Loucy (cell line): ENCODE measurements around the gene PLCB3.
A peak's percentile ranks its signal among the peaks of the same experiment; 100 is the strongest.

Source experiments
- H2AFZ ChIP-seq: fragments of 200-600 bp; sonication (generic); 2 replicates; pipeline ENCODE4 v1.6.0; 2016; ENCODE audit warnings: antibody characterized with exemption, mild to moderate bottlenecking, low read length, moderate library complexity
- H3F3A ChIP-seq: fragments of 200-600 bp; 2 replicates; pipeline ENCODE4 v1.6.0; 2016; ENCODE audit warnings: antibody characterized with exemption, low read depth, mild to moderate bottlenecking
- H3K27me3 ChIP-seq: fragments of 200-600 bp; sonication (generic); 2 replicates; pipeline ENCODE4 v1.6.1; 2014; ENCODE audit warnings: low read length, mild to moderate bottlenecking; ENCODE audit not compliant: insufficient read depth, poor library complexity, severe bottlenecking
- H3K36me3 ChIP-seq: fragments of 200-600 bp; sonication (generic); 2 replicates; pipeline ENCODE4 v1.6.1; 2016; ENCODE audit warnings: low read length; ENCODE audit not compliant: insufficient read depth
- H3K4me1 ChIP-seq: fragments of 200-600 bp; sonication (generic); 2 replicates; pipeline ENCODE4 v1.5.1; 2014; ENCODE audit warnings: low read length, mild to moderate bottlenecking; ENCODE audit not compliant: insufficient read depth, poor library complexity, severe bottlenecking
- H3K4me2 ChIP-seq: fragments of 200-600 bp; sonication (generic); 2 replicates; pipeline ENCODE4 v1.6.0; 2014; ENCODE audit warnings: antibody characterized with exemption, low read length, low read depth, mild to moderate bottlenecking; ENCODE audit not compliant: poor library complexity, severe bottlenecking
- H3K4me3 ChIP-seq: fragments of 200-600 bp; sonication (generic); 2 replicates; pipeline ENCODE4 v1.5.1; 2014; ENCODE audit warnings: low read length, mild to moderate bottlenecking, mixed read lengths; ENCODE audit not compliant: poor library complexity, severe bottlenecking
- H3K79me2 ChIP-seq: fragments of 200-600 bp; sonication (generic); 2 replicates; pipeline ENCODE4 v1.6.1; 2014; ENCODE audit warnings: low read length; ENCODE audit not compliant: insufficient read depth
- H3K9ac ChIP-seq: fragments of 200-600 bp; sonication (generic); 2 replicates; pipeline ENCODE4 v1.6.0; 2014; ENCODE audit warnings: mild to moderate bottlenecking, low read depth, low read length, moderate library complexity; ENCODE audit not compliant: poor library complexity, severe bottlenecking
- H3K9me2 ChIP-seq: fragments of 200-600 bp; sonication (generic); replicated peaks from 2 replicates; pipeline ENCODE4 v1.6.1; 2016; ENCODE audit warnings: low read depth, low read length, mixed read lengths
- H3K9me3 ChIP-seq: fragments of 200-600 bp; sonication (generic); 2 replicates; pipeline ENCODE4 v1.6.1; 2014; ENCODE audit warnings: mild to moderate bottlenecking, antibody characterized with exemption, low read length, low read depth; ENCODE audit not compliant: insufficient read depth
- H4K20me1 ChIP-seq: fragments of 200-600 bp; sonication (generic); 2 replicates; pipeline ENCODE4 v1.6.0; 2014; ENCODE audit warnings: antibody characterized with exemption, low read length, mild to moderate bottlenecking; ENCODE audit not compliant: insufficient read depth, poor library complexity, severe bottlenecking
- CTCF ChIP-seq: fragments of 200-600 bp; sonication (generic); conservative IDR thresholded peaks from 2 replicates; pipeline ENCODE4 v1.5.1; 2014; ENCODE audit warnings: mild to moderate bottlenecking, antibody characterized with exemption, low read length
- EZH2phosphoT487 ChIP-seq: fragments of 200-600 bp; IDR thresholded peaks from 2 replicates; pipeline ENCODE4 v1.6.1; 2018; ENCODE audit warnings: antibody characterized with exemption, mild to moderate bottlenecking, moderate library complexity, borderline replicate concordance

Gene PLCB3

GRCh38 chr11:64269540-64270220, 18.4 kb downstream of the PLCB3 start:
- Histone ChIP-seq H3K9me2 (no peaks in the 10 kb centered on the region), H2AFZ (peak overlapping the region; percentile 77), H3K4me2 (peak overlapping the region; percentile 99), H3K4me1 (peaks cover 27% of the 10 kb centered on the region), H3K9ac (peak overlapping the region; percentile 87), H3F3A (peaks cover 6% of the 10 kb centered on the region; the same call in 1 of the 2 replicates), H3K79me2 (no peaks in the 10 kb centered on the region; the same call in 1 of the 2 replicates), H3K4me3 (peak overlapping the region; percentile 74), H4K20me1 (no peaks in the 10 kb centered on the region), H3K36me3 (no peaks in the 10 kb centered on the region), H3K27me3 (no peaks in the 10 kb centered on the region), H3K9me3 (no peaks in the 10 kb centered on the region)
- TF ChIP-seq CTCF (peak; percentile 31), EZH2phosphoT487 (no peak)

- Histone ChIP-seq H3K9me2 (no peaks in the 10 kb centered on the region), H3K36me3 (no peaks in the 10 kb centered on the region), H2AFZ (no peak overlapping the region), H3K4me3 (no peak overlapping the region), H3K9ac (no peak overlapping the region), H3K27me3 (no peaks in the 10 kb centered on the region), H3K4me2 (no peak overlapping the region), H3F3A (no peaks in the 10 kb centered on the region), H4K20me1 (no peaks in the 10 kb centered on the region), H3K4me1 (peaks cover 14% of the 10 kb centered on the region), H3K79me2 (no peaks in the 10 kb centered on the region; the same call in 1 of the 2 replicates), H3K9me3 (no peaks in the 10 kb centered on the region)
- no peak for TF ChIP-seq EZH2phosphoT487
Measured at GRCh38 chr11:64275031-64275800, 23.9 kb downstream of the PLCB3 start.

GRCh38 chr11:64275841-64276240, 24.5 kb downstream of the PLCB3 start:
- H3K27me3 ChIP-seq, result no peaks in the 10 kb centered on the region
- H3F3A ChIP-seq, result no peaks in the 10 kb centered on the region
- H3K79me2 ChIP-seq, result no peaks in the 10 kb centered on the region; the same call in 1 of the 2 replicates
- no peaks in the 10 kb centered on the region for H3K9me2 ChIP-seq
- H3K9me3 ChIP-seq, result no peaks in the 10 kb centered on the region
- TF ChIP-seq CTCF (no peak), EZH2phosphoT487 (no peak)
- no peaks in the 10 kb centered on the region for H4K20me1 ChIP-seq
- H3K4me3 ChIP-seq, result no peak overlapping the region
- no peak overlapping the region for H2AFZ ChIP-seq
- no peak overlapping the region for H3K9ac ChIP-seq
- no peaks in the 10 kb centered on the region for H3K36me3 ChIP-seq
- no peak overlapping the region for H3K4me2 ChIP-seq
- H3K4me1 ChIP-seq, result peaks cover 14% of the 10 kb centered on the region
